ENCODE data around the gene FAN1. TPM values are rescaled to one million over a fixed set of nuclear protein-coding genes. Genes with fewer than 3 reads are reported as not detected.

The FAN1 gene
- total RNA-seq, 2 experiments from 2014 or later, result 23.9 to 25.8 TPM

GRCh38 chr15:30985081-30985531, 81.4 kb downstream of the FAN1 start:
- Mint-ChIP-seq H3K36me3 (peaks cover 28% of the 10 kb centered on the region), H3K27ac (no peak overlapping the region), H3K27me3 (no peaks in the 10 kb centered on the region), H3K4me1 (peaks cover 31% of the 10 kb centered on the region), H3K4me3 (no peak overlapping the region), H3K9me3 (no peaks in the 10 kb centered on the region)
- ATAC-seq (ENCODE audit: low read depth) (no peak), DNase-seq (no peak)
- POLR2A ChIA-PET, result interaction anchor here (0.9 kb wide), 1 partner anchor 29 kb away, joined by 4 read pairs; no protein-coding TSS in a partner anchor

- Mint-ChIP-seq H3K4me1 (peaks cover 25% of the 10 kb centered on the region), H3K4me3 (peak overlapping the region; percentile 94), H3K27me3 (peaks cover 2% of the 10 kb centered on the region), H3K9me3 (no peaks in the 10 kb centered on the region), H3K27ac (peak overlapping the region; percentile 93), H3K36me3 (peaks cover 10% of the 10 kb centered on the region)
- no peak for DNase-seq
- ATAC-seq (ENCODE audit: low read depth), result no peak
- POLR2A ChIA-PET, result interaction anchor here (1.1 kb wide), 1 partner anchor 86 kb away, joined by 3 read pairs; no protein-coding TSS in a partner anchor
These were observed 86.3 kb downstream of the FAN1 start for GRCh38 chr15:30990036-30990435.

GRCh38 chr15:30990446-30991254, 86.9 kb downstream of the FAN1 start:
- peaks cover 22% of the 10 kb centered on the region for H3K4me1 Mint-ChIP-seq
- DNase-seq, result no peak
- H3K9me3 Mint-ChIP-seq, result no peaks in the 10 kb centered on the region

GRCh38 chr15:30991255-30992235, 87.8 kb downstream of the FAN1 start, which contains the start of gene MTMR10:
Gene MTMR10 (minus strand): TSS chr15:30991628. CDS start chr15:30991506, 122 bp downstream.
- H3K4me3 Mint-ChIP-seq, result peak within 1 kb of the TSS; percentile 94
- POLR2A ChIA-PET, result interaction anchor here (0.5 to 2.4 kb wide), 9 partner anchors 13 to 366 kb away, joined by 3 to 25 read pairs (median 3); partner anchors contain the start of gene ARHGAP11B
- peaks cover 6% of the 10 kb centered on the region for H3K36me3 Mint-ChIP-seq
- ATAC-seq (ENCODE audit: low read depth), result peak; percentile 92
- DNase-seq, result peak; percentile 91
- peak within 1 kb of the TSS; percentile 93 for H3K27ac Mint-ChIP-seq
- peaks cover 22% of the 10 kb centered on the region for H3K4me1 Mint-ChIP-seq
- no peaks in the 10 kb centered on the region for H3K9me3 Mint-ChIP-seq
- peaks cover 2% of the 10 kb centered on the region for H3K27me3 Mint-ChIP-seq

More at GRCh38 chr15:30990446-30991254, 86.9 kb downstream of the FAN1 start:
- peaks cover 8% of the 10 kb centered on the region for H3K36me3 Mint-ChIP-seq
- peak overlapping the region; percentile 93 for H3K27ac Mint-ChIP-seq
- H3K4me3 Mint-ChIP-seq, result peak overlapping the region; percentile 94
- POLR2A ChIA-PET, result interaction anchor here (0.7 to 2.4 kb wide), 6 partner anchors 10 to 86 kb away, joined by 3 to 25 read pairs (median 3); no protein-coding TSS in a partner anchor
- H3K27me3 Mint-ChIP-seq, result peaks cover 2% of the 10 kb centered on the region
- no peak for ATAC-seq (ENCODE audit: low read depth)

- ATAC-seq (ENCODE audit: low read depth), result no peak
- peak overlapping the region; percentile 82 for H3K4me3 Mint-ChIP-seq
- H3K36me3 Mint-ChIP-seq, result peaks cover 4% of the 10 kb centered on the region
These were observed 88.6 kb downstream of the FAN1 start for GRCh38 chr15:30992249-30992864.

More at GRCh38 chr15:30992249-30992864, 88.6 kb downstream of the FAN1 start:
- no peak for DNase-seq
- H3K9me3 Mint-ChIP-seq, result no peaks in the 10 kb centered on the region
- H3K4me1 Mint-ChIP-seq, result peaks cover 20% of the 10 kb centered on the region
- H3K27ac Mint-ChIP-seq, result peak overlapping the region; percentile 80
- peaks cover 2% of the 10 kb centered on the region for H3K27me3 Mint-ChIP-seq
- POLR2A ChIA-PET, result interaction anchor here (0.5 to 2.4 kb wide), 6 partner anchors 12 to 367 kb away, joined by 3 to 25 read pairs (median 4); partner anchors contain the start of gene ARHGAP11B

Other genes starting within 250 kb of the FAN1 start
- 10 to 100 TPM; 29.3 to 32.2 TPM for gene MTMR10, start 87.7 kb downstream of the FAN1 start, total RNA-seq
- not detected for gene TRPM1, start 197.8 kb downstream of the FAN1 start, total RNA-seq